SK-N-SH (cell line): Measurements from ENCODE around the gene CLPSL1. TPM values are rescaled to one million over a fixed set of nuclear protein-coding genes. Genes with fewer than 3 reads are reported as not detected.

Source experiments
- CTCF ChIA-PET: fragments of 300-600, 350-600 bp; formaldehyde crosslinking; extraction: SDS; loops from one replicate; lab custom pipeline; 2021; lab: Yijun Ruan, JAX
- POLR2A ChIA-PET: fragments of 350-600 bp; sonication (Branson Sonifier 250); formaldehyde crosslinking; extraction: SDS; loops from one replicate; lab custom pipeline; 2020; ENCODE audit warnings: antibody characterized with exemption, inconsistent platforms; lab: Yijun Ruan, JAX
- DNase-seq: peaks from one replicate; pipeline ENCODE4 v3.0.0; 2012
- H2AFZ ChIP-seq: fragments of 200-600 bp; sonication (generic); 2 replicates; pipeline ENCODE4 v1.8.1; 2016; ENCODE audit warnings: antibody characterized with exemption, mild to moderate bottlenecking, low read depth
- H3F3A ChIP-seq: fragments of 200-600 bp; sonication (generic); replicated peaks from 2 replicates; pipeline ENCODE3; 2016; ENCODE audit warnings: antibody characterized with exemption, mild to moderate bottlenecking; ENCODE audit not compliant: insufficient read depth
- H3K27ac ChIP-seq, 2 experiments: fragments of 200-500 bp in 1 of 2; fragments of 200-600 bp in 1 of 2; sonication (Bioruptor generic) in 1 of 2; sonication (generic), shearing (Covaris generic) in 1 of 2; 2 replicates each; pipeline versions ENCODE4 v1.5.1 to v1.6.1; 2014 to 2016; ENCODE audit warnings: low read depth in 2 of 2, inconsistent platforms in 1 of 2, low read length in 1 of 2, mild to moderate bottlenecking in 1 of 2, mixed read lengths in 1 of 2
- H3K27me3 ChIP-seq: fragments of 200-600 bp; sonication (generic), shearing (Covaris generic); 2 replicates; pipeline ENCODE4 v1.6.1; 2016; ENCODE audit warnings: mixed run types; ENCODE audit not compliant: insufficient read depth
- H3K36me3 ChIP-seq, 2 experiments: fragments of 200-500 bp in 1 of 2; fragments of 200-600 bp in 1 of 2; sonication (Bioruptor generic) in 1 of 2; sonication (generic) in 1 of 2; replicated peaks in 1 of 2; 2 replicates each; pipeline versions ENCODE3 to v1.5.1; 2014 to 2016; ENCODE audit warnings: low read length in 1 of 2, mild to moderate bottlenecking in 1 of 2; ENCODE audit not compliant: insufficient read depth in 2 of 2, control insufficient read depth in 1 of 2
- H3K4me1 ChIP-seq, 2 experiments: fragments of 200-500 bp in 1 of 2; fragments of 200-600 bp in 1 of 2; sonication (Bioruptor generic) in 1 of 2; sonication (generic), shearing (Covaris generic) in 1 of 2; 2 replicates each; pipeline versions ENCODE4 v1.5.1 to v1.6.1; 2014 to 2016; ENCODE audit warnings: low read depth in 1 of 2, low read length in 1 of 2, mixed run types in 1 of 2; ENCODE audit not compliant: insufficient read depth in 2 of 2, control insufficient read depth in 1 of 2
- H3K4me2 ChIP-seq: fragments of 200-600 bp; sonication (generic), shearing (Covaris generic); 2 replicates; pipeline ENCODE4 v1.6.1; 2017; ENCODE audit warnings: mixed run types
- H3K4me3 ChIP-seq, 2 experiments: fragments of 200-500 bp in 1 of 2; fragments of 200-600 bp in 1 of 2; sonication (Bioruptor generic) in 1 of 2; sonication (generic), shearing (Covaris generic) in 1 of 2; 2 replicates each; pipeline versions ENCODE4 v1.5.1 to v1.8.1; 2014 to 2016; ENCODE audit warnings: low read depth in 2 of 2, inconsistent platforms in 1 of 2, low read length in 1 of 2, mild to moderate bottlenecking in 1 of 2, mixed read lengths in 1 of 2, moderate library complexity in 1 of 2
- H3K79me2 ChIP-seq: fragments of 200-600 bp; sonication (generic); 2 replicates; pipeline ENCODE4 v1.8.1; 2017; ENCODE audit warnings: mild to moderate bottlenecking; ENCODE audit not compliant: insufficient read depth
- H3K9ac ChIP-seq: fragments of 200-600 bp; sonication (generic); 2 replicates; pipeline ENCODE4 v1.6.1; 2017; ENCODE audit warnings: mixed run types
- H3K9me2 ChIP-seq: fragments of 200-600 bp; sonication (generic); 2 replicates; pipeline ENCODE4 v1.6.1; 2017; ENCODE audit warnings: mixed run types
- H3K9me3 ChIP-seq: fragments of 200-600 bp; sonication (generic); 2 replicates; pipeline ENCODE4 v1.6.1; 2017; ENCODE audit warnings: mixed run types, mild to moderate bottlenecking, moderate library complexity
- H4K20me1 ChIP-seq: fragments of 200-600 bp; sonication (generic); 2 replicates; pipeline ENCODE4 v1.6.1; 2017; ENCODE audit warnings: mild to moderate bottlenecking, mixed run types; ENCODE audit not compliant: insufficient read depth
- FOSL2 ChIP-seq: IDR thresholded peaks from 2 replicates; pipeline ENCODE4 v1.4.0; 2012; ENCODE audit warnings: low read depth, mild to moderate bottlenecking, moderate library complexity, borderline replicate concordance
- GABPA ChIP-seq: IDR thresholded peaks from 2 replicates; pipeline ENCODE4 v1.4.0; 2012; ENCODE audit warnings: low read depth, mild to moderate bottlenecking
- JUND ChIP-seq: IDR thresholded peaks from 2 replicates; pipeline ENCODE4 v1.4.0; 2012
- MAX ChIP-seq: IDR thresholded peaks from 2 replicates; pipeline ENCODE4 v1.4.0; 2012; ENCODE audit warnings: low read depth
- MEF2A ChIP-seq: IDR thresholded peaks from 2 replicates; pipeline ENCODE4 v1.4.0; 2012; ENCODE audit warnings: low read depth, borderline replicate concordance
- NFIC ChIP-seq: IDR thresholded peaks from 2 replicates; pipeline ENCODE4 v1.4.0; 2012; ENCODE audit warnings: borderline replicate concordance
- NRF1 ChIP-seq: IDR thresholded peaks from 2 replicates; pipeline ENCODE4 v1.6.1; 2012; ENCODE audit warnings: low read depth, mild to moderate bottlenecking, low read length
- POLR2AphosphoS5 ChIP-seq: IDR thresholded peaks from 2 replicates; pipeline ENCODE4 v1.6.1; 2012; ENCODE audit warnings: low read depth, low read length
- RXRA ChIP-seq: IDR thresholded peaks from 2 replicates; pipeline ENCODE4 v1.4.0; 2012; ENCODE audit warnings: low read depth, mild to moderate bottlenecking, borderline replicate concordance
- SIN3A ChIP-seq: IDR thresholded peaks from 2 replicates; pipeline ENCODE4 v1.6.1; 2012; ENCODE audit warnings: low read depth, mild to moderate bottlenecking, low read length, moderate library complexity, borderline replicate concordance
- TEAD4 ChIP-seq: IDR thresholded peaks from 2 replicates; pipeline ENCODE4 v1.4.0; 2012; ENCODE audit warnings: mild to moderate bottlenecking, borderline replicate concordance; ENCODE audit not compliant: insufficient read depth
- WGBS: methylation state at CpG from one replicate; pipeline ENCODE4 v1.1.6; 2017; ENCODE audit warnings: low lambda C conversion rate; 5-methylcytosine and 5-hydroxymethylcytosine counted together
- polyA plus RNA-seq, 3 experiments: library from polyadenylated mRNA; depleted of rRNA; stranded (reverse); fragments of >200 nt; gene quantifications; 2 replicates each; pipeline ENCODE4 v1.2.3, GENCODE V29; 2012
- TF ChIP-seq, protein P1 (sequence below): fragments of 200-600 bp; sonication (generic); IDR thresholded peaks from 2 replicates; pipeline ENCODE4 v1.6.1; 2017; ENCODE audit warnings: antibody characterized with exemption, mild to moderate bottlenecking, moderate library complexity
- TF ChIP-seq, protein P2 (sequence below): IDR thresholded peaks from 2 replicates; pipeline ENCODE4; 2012

The CLPSL1 gene
- polyA plus RNA-seq, 1 of the 3 experiments (the other 2 are of a cell fraction) = not detected

DNA sequence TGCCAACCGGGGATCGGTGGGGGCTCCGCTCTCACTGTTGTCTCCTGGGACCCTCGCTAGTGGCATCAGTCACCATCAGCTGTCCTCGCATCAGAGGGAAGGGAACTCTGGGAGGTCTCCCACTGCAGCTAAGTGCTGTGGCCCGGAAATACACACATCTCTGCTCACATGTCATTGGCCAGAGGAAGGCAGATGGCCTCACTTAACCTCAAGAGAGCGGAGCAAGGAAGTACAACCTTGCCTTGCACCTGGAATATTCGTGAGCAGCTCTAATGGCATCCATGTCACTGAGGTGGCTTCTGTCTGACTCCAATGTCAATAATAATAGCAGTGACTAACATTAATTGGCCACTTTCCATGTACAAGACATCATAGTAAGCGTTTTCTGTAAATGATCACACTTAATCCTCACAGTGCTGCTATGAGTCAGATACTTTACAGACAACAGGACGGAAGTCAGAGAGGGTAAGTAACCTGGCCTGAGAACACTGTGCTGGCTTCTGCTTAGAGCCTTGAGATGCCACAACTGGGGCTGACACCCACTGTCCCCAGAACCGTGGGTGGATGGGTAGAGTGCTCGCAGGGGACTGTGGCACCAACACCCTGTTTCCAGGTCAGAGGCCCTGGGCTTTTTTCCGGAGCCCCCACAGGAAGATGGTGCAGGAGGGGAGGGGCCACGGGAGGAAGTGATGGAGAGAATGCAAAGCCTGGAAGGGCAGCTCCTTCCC, 30.3 kb downstream of the CLPSL1 start:
- ChIA-PET POLR2A (interaction anchor here (0.6 kb wide), 1 partner anchor 29 kb away, joined by 4 read pairs; no protein-coding TSS in a partner anchor), CTCF (no interaction called here)
- no peaks in the 10 kb centered on the region for H4K20me1 ChIP-seq
- H3K9ac ChIP-seq = no peak overlapping the region
- no peak overlapping the region for H3K4me3 ChIP-seq
- H3K27ac ChIP-seq = no peak overlapping the region
- no peaks in the 10 kb centered on the region for H3K79me2 ChIP-seq
- DNase-seq = no peak
- no peaks in the 10 kb centered on the region for H3F3A ChIP-seq
- no peak overlapping the region for H2AFZ ChIP-seq
- no peaks in the 10 kb centered on the region for H3K9me3 ChIP-seq
- peaks cover 5 to 8% of the 10 kb centered on the region in 2 experiments; a peak in 2 of 4 replicates for H3K4me1 ChIP-seq
- H3K36me3 ChIP-seq = no peaks in the 10 kb centered on the region
- WGBS = 62% methylated on average over 14 of the region's 14 CpGs
- peak overlapping the region; percentile 50 for H3K4me2 ChIP-seq
- H3K27me3 ChIP-seq = no peaks in the 10 kb centered on the region
- no peaks in the 10 kb centered on the region for H3K9me2 ChIP-seq
- TF ChIP-seq FOSL2 = peak; percentile 38; the same call in 1 of the 2 replicates
- TF ChIP-seq, protein P1, sequence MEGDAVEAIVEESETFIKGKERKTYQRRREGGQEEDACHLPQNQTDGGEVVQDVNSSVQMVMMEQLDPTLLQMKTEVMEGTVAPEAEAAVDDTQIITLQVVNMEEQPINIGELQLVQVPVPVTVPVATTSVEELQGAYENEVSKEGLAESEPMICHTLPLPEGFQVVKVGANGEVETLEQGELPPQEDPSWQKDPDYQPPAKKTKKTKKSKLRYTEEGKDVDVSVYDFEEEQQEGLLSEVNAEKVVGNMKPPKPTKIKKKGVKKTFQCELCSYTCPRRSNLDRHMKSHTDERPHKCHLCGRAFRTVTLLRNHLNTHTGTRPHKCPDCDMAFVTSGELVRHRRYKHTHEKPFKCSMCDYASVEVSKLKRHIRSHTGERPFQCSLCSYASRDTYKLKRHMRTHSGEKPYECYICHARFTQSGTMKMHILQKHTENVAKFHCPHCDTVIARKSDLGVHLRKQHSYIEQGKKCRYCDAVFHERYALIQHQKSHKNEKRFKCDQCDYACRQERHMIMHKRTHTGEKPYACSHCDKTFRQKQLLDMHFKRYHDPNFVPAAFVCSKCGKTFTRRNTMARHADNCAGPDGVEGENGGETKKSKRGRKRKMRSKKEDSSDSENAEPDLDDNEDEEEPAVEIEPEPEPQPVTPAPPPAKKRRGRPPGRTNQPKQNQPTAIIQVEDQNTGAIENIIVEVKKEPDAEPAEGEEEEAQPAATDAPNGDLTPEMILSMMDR = no peak

DNA sequence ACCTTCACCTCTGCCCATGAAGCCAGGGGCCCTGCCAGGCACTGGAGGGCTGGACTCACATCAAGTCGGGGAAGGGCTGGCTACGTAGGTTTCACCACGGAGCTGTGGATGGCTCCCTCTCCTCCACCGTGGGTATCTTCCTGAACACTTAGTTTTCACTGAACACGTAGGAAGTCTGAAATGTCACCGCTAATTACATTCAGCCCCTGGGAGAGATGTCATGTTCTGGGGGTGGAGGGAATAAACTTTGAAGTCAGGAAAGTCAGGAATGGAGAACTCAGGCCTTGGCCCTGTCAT, 30.8 kb downstream of the CLPSL1 start:
- Histone ChIP-seq H3K27ac (no peak overlapping the region), H3K4me2 (peak overlapping the region; percentile 50), H4K20me1 (no peaks in the 10 kb centered on the region), H3K9ac (no peak overlapping the region), H3K9me2 (no peaks in the 10 kb centered on the region)
- POLR2A ChIA-PET = interaction anchor here (0.6 kb wide), 1 partner anchor 28 kb away, joined by 4 read pairs; no protein-coding TSS in a partner anchor
- 84% methylated on average over 6 of the region's 6 CpGs for WGBS
- TF ChIP-seq POLR2AphosphoS5 (no peak), MAX (no peak), NRF1 (no peak), JUND (no peak), MEF2A (no peak), SIN3A (no peak), RXRA (no peak), TEAD4 (no peak), GABPA (no peak), NFIC (no peak)
- TF ChIP-seq, protein P2, sequence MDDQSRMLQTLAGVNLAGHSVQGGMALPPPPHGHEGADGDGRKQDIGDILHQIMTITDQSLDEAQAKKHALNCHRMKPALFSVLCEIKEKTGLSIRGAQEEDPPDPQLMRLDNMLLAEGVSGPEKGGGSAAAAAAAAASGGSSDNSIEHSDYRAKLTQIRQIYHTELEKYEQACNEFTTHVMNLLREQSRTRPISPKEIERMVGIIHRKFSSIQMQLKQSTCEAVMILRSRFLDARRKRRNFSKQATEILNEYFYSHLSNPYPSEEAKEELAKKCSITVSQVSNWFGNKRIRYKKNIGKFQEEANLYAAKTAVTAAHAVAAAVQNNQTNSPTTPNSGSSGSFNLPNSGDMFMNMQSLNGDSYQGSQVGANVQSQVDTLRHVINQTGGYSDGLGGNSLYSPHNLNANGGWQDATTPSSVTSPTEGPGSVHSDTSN = no peak
- TF ChIP-seq, all 33 proteins: peak for 0
- H3K4me1 ChIP-seq = peaks cover 5 to 8% of the 10 kb centered on the region in 2 experiments; a peak in 2 of 4 replicates
- CTCF ChIA-PET = no interaction called here
- H3K36me3 ChIP-seq = no peaks in the 10 kb centered on the region
- H3F3A ChIP-seq = no peaks in the 10 kb centered on the region
- no peaks in the 10 kb centered on the region for H3K27me3 ChIP-seq
- H2AFZ ChIP-seq = no peak overlapping the region
- H3K9me3 ChIP-seq = no peaks in the 10 kb centered on the region
- H3K4me3 ChIP-seq = no peak overlapping the region
- H3K79me2 ChIP-seq = no peaks in the 10 kb centered on the region
- no peak for DNase-seq
